GM19025 (cell line): ENCODE measurements around the gene PDE8A.
"Not testable (repeated sequence)": the region's sequence is repeated elsewhere in the genome, so short reads cannot be mapped to it uniquely, and the experiment has no call there.

Experiments used
- ATAC-seq: cut with Tn5 transposase; IDR thresholded peaks from one replicate; pipeline ENCODE4 v1.9.1; 2021; ENCODE audit warnings: mild to moderate bottlenecking, low read depth, moderate library complexity; ENCODE audit not compliant: unreplicated experiment

Gene PDE8A

GRCh38 chr15:84987949-84988624 is 6.4 kb downstream of the PDE8A start:
- ATAC-seq = no peak

GRCh38 chr15:84988909-84989644 is 7.4 kb downstream of the PDE8A start:
- ATAC-seq = no peak

GRCh38 chr15:84990507-84990906 is 8.9 kb downstream of the PDE8A start:
- no peak for ATAC-seq

GRCh38 chr15:84991014-84991712 is 9.5 kb downstream of the PDE8A start:
- no peak for ATAC-seq

- no peak for ATAC-seq
These were observed 10.7 kb downstream of the PDE8A start for GRCh38 chr15:84992157-84992944.

- no peak for ATAC-seq
These were observed 14.4 kb downstream of the PDE8A start for GRCh38 chr15:84996055-84996454.

- ATAC-seq = not testable (repeated sequence)
These were observed 15.1 kb downstream of the PDE8A start for GRCh38 chr15:84996714-84997113.

GRCh38 chr15:84997214-84997613 is 15.6 kb downstream of the PDE8A start:
- not testable (repeated sequence) for ATAC-seq

- no peak for ATAC-seq
These were observed 18.7 kb downstream of the PDE8A start for GRCh38 chr15:85000189-85000864.

GRCh38 chr15:85000937-85001336 is 19.3 kb downstream of the PDE8A start:
- ATAC-seq = no peak

- no peak for ATAC-seq
These were observed 20.9 kb downstream of the PDE8A start for GRCh38 chr15:85002517-85002916.

GRCh38 chr15:85003593-85004312 is 22.1 kb downstream of the PDE8A start:
- ATAC-seq = no peak

- no peak for ATAC-seq
These were observed 22.9 kb downstream of the PDE8A start for GRCh38 chr15:85004550-85004949.

- ATAC-seq = no peak
These were observed 23.7 kb downstream of the PDE8A start for GRCh38 chr15:85005319-85005718.

- no peak for ATAC-seq
These were observed 24.1 kb downstream of the PDE8A start for GRCh38 chr15:85005746-85006145.

- ATAC-seq = no peak
These were observed 24.5 kb downstream of the PDE8A start for GRCh38 chr15:85006201-85006600.

- ATAC-seq = no peak
These were observed 25.0 kb downstream of the PDE8A start for GRCh38 chr15:85006655-85007054.

- ATAC-seq = no peak
These were observed 25.5 kb downstream of the PDE8A start for GRCh38 chr15:85007137-85007536.

- ATAC-seq = no peak
These were observed 26.2 kb downstream of the PDE8A start for GRCh38 chr15:85007741-85008397.
